Cardiac muscle cell (in vitro differentiated cells and primary cell): ENCODE measurements around the gene AP1G1. TPM values are rescaled to one million over a fixed set of nuclear protein-coding genes. Genes with fewer than 3 reads are reported as not detected.
"Not testable (repeated sequence)": the region's sequence is repeated elsewhere in the genome, so short reads cannot be mapped to it uniquely, and the experiment has no call there.

Experiments
- DNase-seq, 2 donors: peaks; one replicate each; pipeline versions ENCODE4 v3.0.0 to v3.0.0-alpha.2; 2010 to 2017; ENCODE audit warnings: low read depth in 1 of 2, low spot score in 1 of 2
- H3K27ac ChIP-seq: fragments of 200-600 bp; sonication (generic); 2 replicates; pipeline ENCODE4 v1.5.1; 2016
- H3K27me3 ChIP-seq: fragments of 200-600 bp; sonication (generic); 2 replicates; pipeline ENCODE4 v1.6.0; 2016; ENCODE audit warnings: control low read depth
- H3K36me3 ChIP-seq: fragments of 200-600 bp; sonication (generic); 2 replicates; pipeline ENCODE4 v1.5.1; 2016; ENCODE audit warnings: control low read depth
- H3K4me1 ChIP-seq: fragments of 200-600 bp; sonication (generic); 2 replicates; pipeline ENCODE4 v1.8.1; 2017; ENCODE audit warnings: low read depth, mild to moderate bottlenecking, mixed run types
- H3K4me3 ChIP-seq: fragments of 200-600 bp; sonication (generic); 2 replicates; pipeline ENCODE4 v1.5.1; 2016; ENCODE audit warnings: mild to moderate bottlenecking
- H3K9me3 ChIP-seq: fragments of 200-600 bp; sonication (generic); 2 replicates; pipeline ENCODE4 v1.5.1; 2017; ENCODE audit warnings: low read depth, mild to moderate bottlenecking, control low read depth
- polyA plus RNA-seq: library from polyadenylated mRNA; unstranded; fragments of >200 nt; fragmentation: Nextera tagmentation; extraction: Ambion mirVana; gene quantifications from 2 replicates; pipeline ENCODE4 v1.2.1, GENCODE V29; 2016
- total RNA-seq: library from RNA; depleted of rRNA; stranded (reverse); fragments of >200 nt; gene quantifications from 2 replicates; pipeline ENCODE4 v1.2.3, GENCODE V29; 2016
- TF ChIP-seq, protein P1 (sequence below): IDR thresholded peaks from 2 replicates; pipeline ENCODE4 v1.5.1; 2012; ENCODE audit warnings: low read depth, mild to moderate bottlenecking, low read length

The AP1G1 gene
- total and polyA plus RNA-seq, 2 experiments from 2014 or later: 14.7 to 69.0 TPM

DNA sequence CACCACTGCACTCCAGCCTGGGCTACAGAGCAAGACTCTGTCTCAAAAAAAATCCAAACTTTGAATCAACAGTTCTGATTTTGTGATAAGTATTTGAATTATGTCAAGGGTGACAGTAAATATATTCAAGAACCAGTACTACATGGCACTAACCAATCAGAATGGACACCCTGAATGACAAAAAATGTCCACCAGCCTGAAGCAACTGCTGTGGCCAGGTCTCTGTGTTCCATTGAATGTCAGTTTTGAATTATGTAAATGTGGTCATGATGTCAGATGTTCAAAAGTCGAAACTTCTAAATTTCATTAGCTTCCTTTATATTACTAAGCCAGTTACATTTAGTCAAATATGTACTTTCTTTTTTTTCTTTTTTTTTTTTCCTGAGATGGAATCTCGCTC lies 21.7 kb upstream of the AP1G1 start:
- no peak for DNase-seq
- H3K4me1 ChIP-seq: no peaks in the 10 kb centered on the region
- no peaks in the 10 kb centered on the region for H3K36me3 ChIP-seq
- no peak overlapping the region for H3K4me3 ChIP-seq
- H3K9me3 ChIP-seq: no peaks in the 10 kb centered on the region
- TF ChIP-seq, protein P1, sequence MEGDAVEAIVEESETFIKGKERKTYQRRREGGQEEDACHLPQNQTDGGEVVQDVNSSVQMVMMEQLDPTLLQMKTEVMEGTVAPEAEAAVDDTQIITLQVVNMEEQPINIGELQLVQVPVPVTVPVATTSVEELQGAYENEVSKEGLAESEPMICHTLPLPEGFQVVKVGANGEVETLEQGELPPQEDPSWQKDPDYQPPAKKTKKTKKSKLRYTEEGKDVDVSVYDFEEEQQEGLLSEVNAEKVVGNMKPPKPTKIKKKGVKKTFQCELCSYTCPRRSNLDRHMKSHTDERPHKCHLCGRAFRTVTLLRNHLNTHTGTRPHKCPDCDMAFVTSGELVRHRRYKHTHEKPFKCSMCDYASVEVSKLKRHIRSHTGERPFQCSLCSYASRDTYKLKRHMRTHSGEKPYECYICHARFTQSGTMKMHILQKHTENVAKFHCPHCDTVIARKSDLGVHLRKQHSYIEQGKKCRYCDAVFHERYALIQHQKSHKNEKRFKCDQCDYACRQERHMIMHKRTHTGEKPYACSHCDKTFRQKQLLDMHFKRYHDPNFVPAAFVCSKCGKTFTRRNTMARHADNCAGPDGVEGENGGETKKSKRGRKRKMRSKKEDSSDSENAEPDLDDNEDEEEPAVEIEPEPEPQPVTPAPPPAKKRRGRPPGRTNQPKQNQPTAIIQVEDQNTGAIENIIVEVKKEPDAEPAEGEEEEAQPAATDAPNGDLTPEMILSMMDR: no peak
- H3K27me3 ChIP-seq: peaks cover 4% of the 10 kb centered on the region
- no peak overlapping the region for H3K27ac ChIP-seq

DNA sequence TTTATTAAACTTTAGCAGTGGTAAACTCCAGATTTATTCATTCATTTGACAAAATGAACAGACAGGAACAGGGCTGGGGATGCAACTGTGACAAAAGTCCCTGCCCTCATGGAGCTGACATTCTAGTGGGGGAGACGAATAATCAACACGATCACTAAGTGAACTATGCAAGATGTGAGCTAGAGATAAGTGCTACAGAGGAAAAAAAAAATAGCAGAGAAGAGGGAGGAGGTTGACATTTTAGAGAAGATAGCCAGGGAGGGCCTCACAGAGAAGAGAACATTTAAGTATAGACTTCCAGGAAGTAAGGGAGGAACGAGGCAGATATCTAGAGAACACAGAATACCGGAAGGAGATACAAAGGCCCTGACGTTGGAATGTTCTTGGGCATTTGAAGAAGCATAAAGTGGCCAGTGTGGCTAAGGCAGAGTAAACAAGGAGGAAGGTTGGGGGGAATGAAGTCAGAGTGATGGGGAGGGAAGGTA lies 17.9 kb upstream of the AP1G1 start:
- no peak overlapping the region for H3K4me3 ChIP-seq
- TF ChIP-seq, protein P1: no peak
- peak in 1 of 2 donors; percentile 25 for DNase-seq
- H3K4me1 ChIP-seq: no peaks in the 10 kb centered on the region
- no peaks in the 10 kb centered on the region for H3K36me3 ChIP-seq
- H3K27ac ChIP-seq: no peak overlapping the region
- peaks cover 4% of the 10 kb centered on the region for H3K27me3 ChIP-seq
- no peaks in the 10 kb centered on the region for H3K9me3 ChIP-seq

DNA sequence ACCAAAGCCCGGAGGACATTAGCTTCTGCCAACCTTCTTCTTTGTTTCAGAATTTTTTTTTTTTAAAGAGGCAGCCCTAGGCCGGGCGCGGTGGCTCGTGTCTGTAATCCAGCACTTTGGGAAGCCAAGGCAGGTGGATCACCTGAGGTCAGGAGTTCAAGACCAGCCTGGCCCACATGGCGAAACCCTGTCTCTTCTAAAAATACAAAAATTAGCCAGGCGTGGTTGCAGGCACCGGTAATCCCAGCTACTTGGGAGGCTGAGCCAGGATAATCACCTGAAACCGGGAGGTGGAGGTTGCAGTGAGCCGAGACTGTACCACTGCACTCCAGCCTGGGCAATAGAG lies 8.5 kb upstream of the AP1G1 start:
- not testable (repeated sequence) for H3K4me3 ChIP-seq, H3K4me1 ChIP-seq, DNase-seq, H3K27me3 ChIP-seq, H3K36me3 ChIP-seq, H3K9me3 ChIP-seq, H3K27ac ChIP-seq

DNA sequence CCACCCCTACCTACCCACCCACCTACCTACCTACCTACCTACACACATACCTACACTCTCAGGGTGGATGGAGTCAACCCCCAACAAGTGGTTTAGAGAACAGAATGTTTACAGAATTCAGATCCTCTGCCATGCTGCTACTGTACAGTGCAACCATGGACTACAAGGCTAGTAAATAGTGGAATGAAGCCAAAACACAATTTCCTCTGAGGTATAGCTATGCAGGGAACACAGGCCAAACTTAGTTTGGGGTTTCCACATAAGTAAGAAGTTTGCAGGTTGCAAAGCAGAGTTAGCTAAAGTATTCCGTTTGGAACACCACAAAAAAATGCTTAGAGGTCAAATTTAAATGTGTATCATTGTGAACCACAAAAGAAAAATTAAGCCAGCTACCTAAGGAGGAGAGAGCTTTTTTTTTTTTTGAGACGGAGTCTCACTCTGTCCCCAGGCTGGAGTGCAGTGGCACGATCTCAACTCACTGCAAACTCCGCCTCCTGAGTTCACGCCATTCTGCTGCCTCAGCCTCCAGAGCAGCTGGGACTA lies 2.7 kb upstream of the AP1G1 start:
- TF ChIP-seq, protein P1: no peak
- H3K27me3 ChIP-seq: no peaks in the 10 kb centered on the region
- peak in 1 of 2 donors; percentile 55 for DNase-seq

DNA sequence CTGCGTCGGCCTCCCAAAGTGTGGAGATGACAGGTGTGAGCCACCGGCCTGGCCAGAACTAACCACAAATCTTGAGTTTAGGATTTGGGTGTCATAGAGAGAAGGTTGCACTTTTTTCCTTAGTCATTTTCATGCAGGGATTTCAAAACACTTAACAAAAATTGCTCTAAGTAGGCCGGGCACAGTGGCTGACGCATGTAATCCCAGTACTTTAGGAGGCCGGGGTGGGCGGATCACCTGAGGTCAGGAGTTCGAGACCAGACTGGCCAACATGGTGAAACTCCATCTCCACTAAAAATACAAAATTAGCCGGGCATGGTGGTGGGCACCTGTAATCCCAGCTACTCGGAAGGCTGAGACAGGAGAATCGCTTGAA lies 1.5 kb upstream of the AP1G1 start:
- not testable (repeated sequence) for H3K4me3 ChIP-seq

More for the DNA sequence above, 2.7 kb upstream of the AP1G1 start:
- Histone ChIP-seq H3K4me1 (peaks cover 5% of the 10 kb centered on the region), H3K27ac (no peak overlapping the region), H3K9me3 (no peaks in the 10 kb centered on the region), H3K36me3 (no peaks in the 10 kb centered on the region), H3K4me3 (no peak overlapping the region)

DNA sequence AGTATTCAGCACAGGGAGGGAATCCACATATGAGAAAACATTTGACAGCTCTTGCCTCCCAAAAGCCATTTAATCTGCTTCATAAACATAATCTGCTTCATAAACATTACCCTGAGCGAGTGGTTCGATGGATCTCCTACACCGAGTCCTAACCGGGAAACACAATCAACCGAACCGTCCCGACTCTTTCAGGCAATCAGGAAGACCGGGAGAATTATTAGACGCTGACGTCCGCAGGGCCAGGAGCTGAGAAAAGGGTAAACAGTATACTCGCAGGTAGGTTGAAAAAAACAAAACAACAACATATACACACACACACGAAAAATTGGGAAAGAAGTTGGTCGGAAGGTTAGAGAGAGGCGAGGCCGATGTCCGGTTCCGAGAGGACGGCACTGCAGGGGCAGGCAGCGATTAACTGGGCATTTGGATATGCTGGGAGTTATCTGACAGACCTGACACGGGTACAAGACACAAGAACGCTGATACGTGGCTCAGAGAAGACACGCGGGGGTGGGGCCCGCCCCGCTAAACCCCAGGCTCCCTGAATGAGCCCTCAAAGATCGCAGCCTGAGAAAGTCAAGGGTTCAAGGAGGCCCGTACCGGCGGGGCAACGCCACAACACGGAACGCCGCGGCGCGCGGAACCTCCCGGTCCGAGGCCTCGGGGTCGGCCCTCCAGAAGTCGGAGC lies 585 bp downstream of the AP1G1 start:
- peak in 1 of 2 donors; percentile 11 for DNase-seq
- Histone ChIP-seq H3K36me3 (no peaks in the 10 kb centered on the region), H3K27ac (peak overlapping the region; percentile 97)

More for the DNA sequence above, 1.5 kb upstream of the AP1G1 start:
- not testable (repeated sequence) for H3K9me3 ChIP-seq, H3K27me3 ChIP-seq, H3K4me1 ChIP-seq, H3K27ac ChIP-seq, DNase-seq, H3K36me3 ChIP-seq

More for the DNA sequence above, 585 bp downstream of the AP1G1 start:
- TF ChIP-seq, protein P1: no peak
- Histone ChIP-seq H3K4me1 (peaks cover 5% of the 10 kb centered on the region), H3K27me3 (no peaks in the 10 kb centered on the region), H3K9me3 (no peaks in the 10 kb centered on the region), H3K4me3 (peak overlapping the region; percentile 80)
